Measurements from ENCODE around the gene CCDC87. TPM values are rescaled to one million over a fixed set of nuclear protein-coding genes. Genes with fewer than 3 reads are reported as not detected.

Gene CCDC87
- total and polyA plus RNA-seq, 2 donors (not counting 3 experiments of a cell fraction or from before 2014, with no cell fraction given): 0.06 to 0.22 TPM

DNA sequence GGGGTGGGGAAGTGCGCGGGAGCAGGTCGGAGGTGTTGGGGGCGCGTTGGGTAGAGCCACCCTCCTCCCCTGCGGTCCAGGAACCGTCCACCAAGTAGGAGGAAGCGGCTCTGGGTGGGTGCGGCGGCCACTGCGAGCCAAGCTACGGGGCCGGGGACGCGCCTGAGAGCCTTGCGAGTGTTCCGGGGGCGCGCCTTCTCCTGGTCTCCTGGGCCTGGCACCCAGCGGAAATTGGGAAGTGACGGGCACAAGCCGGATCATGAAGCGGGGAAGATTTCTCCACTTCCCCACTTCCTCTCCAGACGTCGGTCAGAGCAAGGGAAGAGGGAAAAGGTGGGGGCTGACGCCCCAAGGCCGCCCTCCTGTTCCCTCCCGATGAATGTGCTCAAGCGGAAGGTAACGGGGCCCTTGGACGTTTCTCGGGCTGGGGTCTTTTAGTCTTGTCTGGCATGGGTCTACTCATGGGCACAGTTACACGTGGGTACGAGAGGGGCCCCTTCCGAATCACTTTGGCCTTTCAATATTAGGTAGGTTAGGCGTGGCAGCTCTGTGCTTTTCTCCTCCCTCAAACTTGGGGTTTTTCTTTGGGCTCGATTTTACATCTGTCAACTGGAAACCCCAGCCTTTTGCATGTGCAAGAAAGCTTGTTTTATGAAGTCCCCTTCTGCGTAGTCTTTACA lies 24.4 kb upstream of the CCDC87 start:
- no peaks in the 10 kb centered on the region for H3K36me3 ChIP-seq (ENCODE audit: control insufficient read depth in 2 of 2, extremely low read depth in 1 of 2, insufficient read depth in 2 of 2, low read length in 2 of 2)
- H3K27ac ChIP-seq (ENCODE audit: insufficient read depth, low read depth, low read length): peak overlapping the region; percentile 37
- no TSS peak for BruUV-seq (replicated peaks)
- H3K4me3 ChIP-seq (replicated peaks in 1 of 3; ENCODE audit: insufficient read depth in 1 of 3, low read depth in 1 of 3, low read length in 3 of 3): peak overlapping the region; percentile 55 to 93 (median 75)
- CTCF ChIA-PET: interaction anchor here (1.0 to 2.2 kb wide), 4 partner anchors 21 to 61 kb away, joined by 4 to 14 read pairs (median 4); partner anchors contain the start of genes CCDC87, CCS and RBM4B
- FAIRE-seq (no peak), DNase-seq (ENCODE audit: low read depth, low spot score) (no peak)
- dilution Hi-C loops (cut with MboI; ENCODE audit: extremely low pct_ligation_motif_present, low sequenced_read_pairs) (no loop called here), intact Hi-C loops (cut with micrococcal nuclease) (no loop called here)
- no peak overlapping the region for H2AFZ ChIP-seq (ENCODE audit: low read depth, low read length)
- H3K9me1 ChIP-seq (replicated peaks; ENCODE audit: control insufficient read depth, extremely low read depth, insufficient read depth, low read length): no peaks in the 10 kb centered on the region
- peak overlapping the region; percentile 94 for H3K4me2 ChIP-seq (ENCODE audit: insufficient read depth, low read length)
- peaks cover 57% of the 10 kb centered on the region for H3K79me2 ChIP-seq (ENCODE audit: control insufficient read depth, insufficient read depth, low read length)
- peaks cover 10% of the 10 kb centered on the region for H4K20me1 ChIP-seq (replicated peaks; ENCODE audit: control insufficient read depth, extremely low read depth, insufficient read depth, low read length)
- H3K4me1 ChIP-seq (ENCODE audit: control insufficient read depth, extremely low read depth, insufficient read depth, low read length): peaks cover 24% of the 10 kb centered on the region
- POLR2A ChIA-PET: interaction anchor here (0.5 to 2.0 kb wide), 11 partner anchors 10 to 72 kb away, joined by 3 to 26 read pairs (median 7); partner anchors contain the start of genes CTSF, RBM4, RBM4B and ZDHHC24
- peak overlapping the region; percentile 68 for H3K9ac ChIP-seq (replicated peaks; ENCODE audit: extremely low read depth, insufficient read depth, low read length)
- TF ChIP-seq FOS (IDR thresholded peaks at IDR 0.05; ENCODE audit: borderline replicate concordance, insufficient read depth, low read length) (no peak), EZH2 (IDR thresholded peaks at IDR 0.05; ENCODE audit: borderline replicate concordance, low read depth, low read length, severe bottlenecking) (no peak)
- no peaks in the 10 kb centered on the region for H3K9me3 ChIP-seq (replicated peaks; ENCODE audit: control insufficient read depth, insufficient read depth, low read length)
- no peaks in the 10 kb centered on the region for H3K27me3 ChIP-seq (ENCODE audit: control insufficient read depth in 2 of 2, insufficient read depth in 2 of 2, low read length in 2 of 2)

DNA sequence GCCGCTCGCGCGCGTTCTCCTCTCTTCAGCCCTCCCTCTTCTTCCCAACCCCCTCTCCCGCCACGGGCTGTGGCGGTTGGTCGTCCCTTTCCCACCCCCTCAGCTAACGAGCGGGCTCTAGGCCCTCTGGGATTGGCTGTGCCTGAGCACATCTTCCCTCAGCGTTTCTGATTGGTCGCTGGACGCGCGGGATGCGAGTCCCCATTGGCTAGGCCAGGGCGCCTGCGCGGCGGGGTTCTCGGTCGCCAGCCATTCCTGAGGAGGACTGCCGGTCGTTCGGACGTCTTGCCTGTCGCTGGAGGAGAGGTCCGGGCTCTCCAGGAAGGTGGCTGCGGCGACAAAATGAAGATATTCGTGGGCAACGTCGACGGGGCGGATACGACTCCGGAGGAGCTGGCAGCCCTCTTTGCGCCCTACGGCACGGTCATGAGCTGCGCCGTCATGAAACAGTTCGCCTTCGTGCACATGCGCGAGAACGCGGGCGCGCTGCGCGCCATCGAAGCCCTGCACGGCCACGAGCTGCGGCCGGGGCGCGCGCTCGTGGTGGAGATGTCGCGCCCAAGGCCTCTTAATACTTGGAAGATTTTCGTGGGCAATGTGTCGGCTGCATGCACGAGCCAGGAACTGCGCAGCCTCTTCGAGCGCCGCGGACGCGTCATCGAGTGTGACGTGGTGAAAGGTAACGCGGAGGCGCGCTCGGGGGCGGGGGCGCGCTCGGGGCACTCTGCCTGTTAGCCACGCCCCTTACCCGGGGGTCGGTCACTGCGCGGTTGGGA lies 23.7 kb upstream of the CCDC87 start, which contains the start of gene RBM14:
Gene RBM14 (plus strand): TSS at position 252 of the 776 bp plus-strand sequence. CDS start 91 bp downstream, at position 343.
- Histone ChIP-seq H4K20me1 (replicated peaks; ENCODE audit: control insufficient read depth, extremely low read depth, insufficient read depth, low read length) (peaks cover 10% of the 10 kb centered on the region), H3K36me3 (ENCODE audit: control insufficient read depth in 2 of 2, extremely low read depth in 1 of 2, insufficient read depth in 2 of 2, low read length in 2 of 2) (no peaks in the 10 kb centered on the region), H3K27ac (ENCODE audit: insufficient read depth, low read depth, low read length) (peak within 1 kb of the TSS; percentile 86), H3K4me3 (replicated peaks in 1 of 3; ENCODE audit: insufficient read depth in 1 of 3, low read depth in 1 of 3, low read length in 3 of 3) (peak within 1 kb of the TSS; percentile 55 to 93 (median 75)), H3K79me2 (ENCODE audit: control insufficient read depth, insufficient read depth, low read length) (peaks cover 49% of the 10 kb centered on the region), H3K4me2 (ENCODE audit: insufficient read depth, low read length) (peak within 1 kb of the TSS; percentile 94), H3K27me3 (ENCODE audit: control insufficient read depth in 2 of 2, insufficient read depth in 2 of 2, low read length in 2 of 2) (no peaks in the 10 kb centered on the region), H3K9ac (replicated peaks; ENCODE audit: extremely low read depth, insufficient read depth, low read length) (peak within 1 kb of the TSS; percentile 68), H3K9me1 (replicated peaks; ENCODE audit: control insufficient read depth, extremely low read depth, insufficient read depth, low read length) (no peaks in the 10 kb centered on the region), H2AFZ (ENCODE audit: low read depth, low read length) (peak within 1 kb of the TSS; percentile 42), H3K4me1 (ENCODE audit: control insufficient read depth, extremely low read depth, insufficient read depth, low read length) (peaks cover 24% of the 10 kb centered on the region), H3K9me3 (replicated peaks; ENCODE audit: control insufficient read depth, insufficient read depth, low read length) (no peaks in the 10 kb centered on the region)
- intact Hi-C loops (cut with micrococcal nuclease) (loop anchor here (1.0 kb wide), 4 partner anchors 22 to 70 kb away; partner anchors contain the start of genes ACTN3, CCDC87, CCS and RBM4), dilution Hi-C loops (cut with MboI; ENCODE audit: extremely low pct_ligation_motif_present, low sequenced_read_pairs) (no loop called here)
- FAIRE-seq (peak; percentile 99), DNase-seq (ENCODE audit: low read depth, low spot score) (peak; percentile 99)
- CTCF ChIA-PET: interaction anchor here (1.0 to 2.2 kb wide), 2 partner anchors 24 to 61 kb away, joined by 3 to 14 read pairs; partner anchors contain the start of genes CCDC87, CCS and RBM4B
- TF ChIP-seq POLR2AphosphoS5 (IDR thresholded peaks at IDR 0.05; ENCODE audit: insufficient read depth, low read depth, low read length) (peak; percentile 93), EZH2 (IDR thresholded peaks at IDR 0.05; ENCODE audit: borderline replicate concordance, low read depth, low read length, severe bottlenecking) (no peak), POLR2A (IDR thresholded peaks at IDR 0.05; ENCODE audit: low read depth, low read length) (peak; percentile 98), MYC (IDR thresholded peaks at IDR 0.05; ENCODE audit: low read depth, low read length) (no peak), JUN (IDR thresholded peaks at IDR 0.05; ENCODE audit: borderline replicate concordance, insufficient read depth, insufficient read length, low read depth) (no peak), GATA2 (IDR thresholded peaks at IDR 0.05; ENCODE audit: insufficient read depth, insufficient read length, low read depth, low read length) (no peak), FOS (IDR thresholded peaks at IDR 0.05; ENCODE audit: borderline replicate concordance, insufficient read depth, low read length) (no peak)
- TF ChIP-seq, protein P1, sequence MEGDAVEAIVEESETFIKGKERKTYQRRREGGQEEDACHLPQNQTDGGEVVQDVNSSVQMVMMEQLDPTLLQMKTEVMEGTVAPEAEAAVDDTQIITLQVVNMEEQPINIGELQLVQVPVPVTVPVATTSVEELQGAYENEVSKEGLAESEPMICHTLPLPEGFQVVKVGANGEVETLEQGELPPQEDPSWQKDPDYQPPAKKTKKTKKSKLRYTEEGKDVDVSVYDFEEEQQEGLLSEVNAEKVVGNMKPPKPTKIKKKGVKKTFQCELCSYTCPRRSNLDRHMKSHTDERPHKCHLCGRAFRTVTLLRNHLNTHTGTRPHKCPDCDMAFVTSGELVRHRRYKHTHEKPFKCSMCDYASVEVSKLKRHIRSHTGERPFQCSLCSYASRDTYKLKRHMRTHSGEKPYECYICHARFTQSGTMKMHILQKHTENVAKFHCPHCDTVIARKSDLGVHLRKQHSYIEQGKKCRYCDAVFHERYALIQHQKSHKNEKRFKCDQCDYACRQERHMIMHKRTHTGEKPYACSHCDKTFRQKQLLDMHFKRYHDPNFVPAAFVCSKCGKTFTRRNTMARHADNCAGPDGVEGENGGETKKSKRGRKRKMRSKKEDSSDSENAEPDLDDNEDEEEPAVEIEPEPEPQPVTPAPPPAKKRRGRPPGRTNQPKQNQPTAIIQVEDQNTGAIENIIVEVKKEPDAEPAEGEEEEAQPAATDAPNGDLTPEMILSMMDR (IDR thresholded peaks at IDR 0.05; ENCODE audit: extremely low read depth in 1 of 2, insufficient read depth in 1 of 2, low read depth in 1 of 2, low read length in 2 of 2): no peak
- TF ChIP-seq, protein P2, sequence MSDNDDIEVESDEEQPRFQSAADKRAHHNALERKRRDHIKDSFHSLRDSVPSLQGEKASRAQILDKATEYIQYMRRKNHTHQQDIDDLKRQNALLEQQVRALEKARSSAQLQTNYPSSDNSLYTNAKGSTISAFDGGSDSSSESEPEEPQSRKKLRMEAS (IDR thresholded peaks at IDR 0.05; ENCODE audit: insufficient read depth, insufficient read length): no peak
- BruUV-seq (replicated peaks): no TSS peak
- POLR2A ChIA-PET: interaction anchor here (0.5 to 2.0 kb wide), 12 partner anchors 10 to 71 kb away, joined by 3 to 26 read pairs (median 6); partner anchors contain the start of genes CTSF, RBM4, RBM4B and ZDHHC24
